HUDEP-2 (cell line): ENCODE results near the gene GALK2.

ENCODE experiments used
- DNase-seq, 76 experiments: peaks; one replicate each; lab custom pipeline; 2025; ENCODE audit not compliant: unreplicated experiment in 76 of 76; lab: John Stamatoyannopoulos, UW

GALK2 gene

GRCh38 chr15:49273734-49274318 is 103.8 kb downstream of the GALK2 start:
- DNase-seq = no peak

- DNase-seq = no peak
Observed at GRCh38 chr15:49278751-49279150, 108.7 kb downstream of the GALK2 start.

- DNase-seq = no peak
Observed at GRCh38 chr15:49279521-49280456, 109.7 kb downstream of the GALK2 start.

- DNase-seq = no peak
Observed at GRCh38 chr15:49282366-49282765, 112.3 kb downstream of the GALK2 start.

GRCh38 chr15:49286649-49287404 is 116.8 kb downstream of the GALK2 start:
- no peak for DNase-seq

GRCh38 chr15:49287481-49287880 is 117.4 kb downstream of the GALK2 start:
- DNase-seq = no peak

GRCh38 chr15:49288391-49288790 is 118.3 kb downstream of the GALK2 start:
- no peak for DNase-seq

- no peak for DNase-seq
Observed at GRCh38 chr15:49290191-49290590, 120.1 kb downstream of the GALK2 start.

GRCh38 chr15:49293941-49294340 is 123.9 kb downstream of the GALK2 start:
- DNase-seq = no peak

GRCh38 chr15:49296258-49296657 is 126.2 kb downstream of the GALK2 start:
- DNase-seq = no peak

GRCh38 chr15:49297584-49297983 is 127.5 kb downstream of the GALK2 start:
- no peak for DNase-seq

GRCh38 chr15:49300856-49301255 is 130.8 kb downstream of the GALK2 start:
- DNase-seq = no peak

GRCh38 chr15:49301562-49301961 is 131.5 kb downstream of the GALK2 start:
- DNase-seq = no peak

GRCh38 chr15:49303003-49303402 is 133.0 kb downstream of the GALK2 start:
- DNase-seq = no peak

GRCh38 chr15:49306551-49306950 is 136.5 kb downstream of the GALK2 start:
- DNase-seq = no peak

- DNase-seq = no peak
Observed at GRCh38 chr15:49308686-49309085, 138.6 kb downstream of the GALK2 start.

- DNase-seq = no peak
Observed at GRCh38 chr15:49309889-49310288, 139.8 kb downstream of the GALK2 start.

GRCh38 chr15:49313650-49314049 is 143.6 kb downstream of the GALK2 start:
- DNase-seq = no peak

- DNase-seq = no peak
Observed at GRCh38 chr15:49314716-49315115, 144.7 kb downstream of the GALK2 start.

GRCh38 chr15:49315391-49315823 is 145.4 kb downstream of the GALK2 start:
- no peak for DNase-seq

- DNase-seq = no peak
Observed at GRCh38 chr15:49320351-49320750, 150.3 kb downstream of the GALK2 start.
